ENCODE measurements around the gene HOXA9. TPM values are rescaled to one million over a fixed set of nuclear protein-coding genes. Genes with fewer than 3 reads are reported as not detected.

HOXA9 gene
- total RNA-seq, 1 donor: 105 TPM

GRCh38 chr7:27189295-27189996 is 24.1 kb upstream of the HOXA9 start:
- no peak for DNase-seq (ENCODE audit: low read depth in 2 of 3, low spot score in 2 of 3)

GRCh38 chr7:27188386-27189294 is 23.3 kb upstream of the HOXA9 start:
- peak in 1 of 3 donors; percentile 31 for DNase-seq (ENCODE audit: low read depth in 2 of 3, low spot score in 2 of 3)

GRCh38 chr7:27187475-27188385 is 22.4 kb upstream of the HOXA9 start:
- DNase-seq (ENCODE audit: low read depth in 2 of 3, low spot score in 2 of 3): peak in 1 of 3 donors; percentile 24

GRCh38 chr7:27186668-27187474 is 21.5 kb upstream of the HOXA9 start:
- no peak for DNase-seq (ENCODE audit: low read depth in 2 of 3, low spot score in 2 of 3)

GRCh38 chr7:27185854-27186667 is 20.7 kb upstream of the HOXA9 start:
- DNase-seq (ENCODE audit: low read depth in 2 of 3, low spot score in 2 of 3): peak in 1 of 3 donors; percentile 22

GRCh38 chr7:27185013-27185853 is 19.9 kb upstream of the HOXA9 start, which contains the start of gene HOXA11:
Gene HOXA11 (minus strand): TSS chr7:27185232. CDS start chr7:27185144, 88 bp downstream.
- DNase-seq (ENCODE audit: low read depth in 2 of 3, low spot score in 2 of 3): peak in 1 of 3 donors; percentile 38

- DNase-seq (ENCODE audit: low read depth in 2 of 3, low spot score in 2 of 3): peak in 1 of 3 donors; percentile 52
Observed at GRCh38 chr7:27184337-27185012, 19.1 kb upstream of the HOXA9 start.

- DNase-seq (ENCODE audit: low read depth in 2 of 3, low spot score in 2 of 3): peak in 1 of 3 donors; percentile 37
Observed at GRCh38 chr7:27183682-27184336, 18.5 kb upstream of the HOXA9 start.

- peak in 1 of 3 donors; percentile 20 for DNase-seq (ENCODE audit: low read depth in 2 of 3, low spot score in 2 of 3)
Observed at GRCh38 chr7:27182861-27183681, 17.7 kb upstream of the HOXA9 start.

GRCh38 chr7:27182285-27182841 is 17.0 kb upstream of the HOXA9 start:
- DNase-seq (ENCODE audit: low read depth in 2 of 3, low spot score in 2 of 3): no peak

- no peak for DNase-seq (ENCODE audit: low read depth in 2 of 3, low spot score in 2 of 3)
Observed at GRCh38 chr7:27181795-27182275, 16.5 kb upstream of the HOXA9 start.

GRCh38 chr7:27180431-27181420 is 15.4 kb upstream of the HOXA9 start:
- no peak for DNase-seq (ENCODE audit: low read depth in 2 of 3, low spot score in 2 of 3)

GRCh38 chr7:27179503-27180430 is 14.4 kb upstream of the HOXA9 start:
- peak in 2 of 3 donors; percentile 80 to 82 for DNase-seq (ENCODE audit: low read depth in 2 of 3, low spot score in 2 of 3)
